DMS114 treated with DMSO at 0.1 percent for 48 hours (cell line): ENCODE data around the gene ARHGAP28.

Experiments used
- DNase-seq: peaks from one replicate; lab custom pipeline; 2025; ENCODE audit not compliant: unreplicated experiment; lab: John Stamatoyannopoulos, UW

ARHGAP28 gene, protein sequence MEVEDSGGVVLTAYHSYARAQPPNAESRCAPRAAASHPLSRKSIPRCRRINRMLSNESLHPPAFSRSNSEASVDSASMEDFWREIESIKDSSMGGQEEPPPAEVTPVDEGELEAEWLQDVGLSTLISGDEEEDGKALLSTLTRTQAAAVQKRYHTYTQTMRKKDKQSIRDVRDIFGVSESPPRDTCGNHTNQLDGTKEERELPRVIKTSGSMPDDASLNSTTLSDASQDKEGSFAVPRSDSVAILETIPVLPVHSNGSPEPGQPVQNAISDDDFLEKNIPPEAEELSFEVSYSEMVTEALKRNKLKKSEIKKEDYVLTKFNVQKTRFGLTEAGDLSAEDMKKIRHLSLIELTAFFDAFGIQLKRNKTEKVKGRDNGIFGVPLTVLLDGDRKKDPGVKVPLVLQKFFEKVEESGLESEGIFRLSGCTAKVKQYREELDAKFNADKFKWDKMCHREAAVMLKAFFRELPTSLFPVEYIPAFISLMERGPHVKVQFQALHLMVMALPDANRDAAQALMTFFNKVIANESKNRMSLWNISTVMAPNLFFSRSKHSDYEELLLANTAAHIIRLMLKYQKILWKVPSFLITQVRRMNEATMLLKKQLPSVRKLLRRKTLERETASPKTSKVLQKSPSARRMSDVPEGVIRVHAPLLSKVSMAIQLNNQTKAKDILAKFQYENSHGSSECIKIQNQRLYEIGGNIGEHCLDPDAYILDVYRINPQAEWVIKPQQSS

GRCh38 chr18:6729247-6730091 lies at the start of gene ARHGAP28:
Gene ARHGAP28 (plus strand): TSS chr18:6729716. CDS start chr18:6729822, 106 bp downstream.
- DNase-seq = peak; percentile 86

DNA sequence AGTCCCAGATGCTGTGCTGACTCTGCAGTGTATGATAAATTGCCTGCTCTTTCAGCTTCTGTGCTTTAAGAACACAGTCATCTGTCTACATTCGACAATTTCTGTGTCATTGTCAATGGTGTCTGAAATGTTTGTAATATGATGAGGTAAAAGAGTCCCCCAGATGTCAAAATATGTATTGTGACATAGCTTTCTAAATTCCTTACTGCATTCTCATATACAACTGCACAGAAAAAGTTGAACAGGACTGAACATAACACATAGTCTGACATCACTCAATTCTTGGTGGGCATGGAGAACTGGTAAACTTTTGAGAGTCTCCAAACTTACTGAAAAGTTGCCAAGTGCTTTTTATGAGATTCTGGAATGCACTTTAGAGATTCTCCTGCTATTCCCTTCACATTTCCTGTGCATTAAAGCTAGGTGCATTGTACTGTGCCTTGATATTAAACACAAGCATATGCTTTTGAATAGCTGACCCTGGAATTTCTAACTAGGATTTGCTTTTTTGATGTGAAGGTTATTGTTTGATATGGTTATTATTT lies 48.1 kb upstream of the ARHGAP28 start:
- no peak for DNase-seq

- no peak for DNase-seq
Measured at GRCh38 chr18:6682437-6683111, 46.9 kb upstream of the ARHGAP28 start.

DNA sequence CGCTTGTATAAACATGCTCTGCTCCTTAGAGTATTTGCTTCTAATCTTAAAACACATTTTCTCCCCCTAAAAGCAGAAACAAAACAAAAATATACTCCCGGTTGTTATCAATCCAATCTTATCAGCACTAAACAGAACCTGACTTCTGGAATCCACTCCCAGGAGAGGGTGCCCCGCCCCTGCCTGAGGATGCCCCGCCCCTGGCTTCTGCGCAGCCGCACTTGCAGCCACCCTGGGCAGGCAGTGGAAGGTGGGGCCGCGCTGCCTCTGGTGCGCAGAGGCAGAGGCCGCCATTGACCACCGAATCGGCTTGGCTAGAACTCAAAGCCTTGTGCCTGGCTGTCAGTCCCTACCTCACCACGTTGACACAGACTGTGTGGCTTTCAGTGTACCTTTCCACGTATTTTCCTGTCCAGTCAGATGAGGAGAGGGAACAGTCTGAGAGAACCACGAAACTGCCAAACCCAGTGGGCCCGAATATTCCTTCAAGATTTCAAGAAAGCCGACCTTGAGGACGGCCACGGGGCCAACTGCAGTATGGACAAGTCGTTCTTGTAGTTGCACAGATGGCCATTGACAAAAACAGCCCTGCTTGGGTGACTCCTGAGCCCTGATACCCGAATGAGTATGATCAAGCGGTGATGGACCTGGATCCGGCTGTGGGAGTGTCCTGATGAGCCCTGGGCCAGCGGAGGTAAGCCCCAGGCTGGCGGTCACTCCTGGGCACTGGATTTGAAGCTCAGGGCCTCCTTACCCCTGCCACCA lies 46.2 kb upstream of the ARHGAP28 start:
- peak; percentile 52 for DNase-seq

GRCh38 chr18:6687676-6688075 lies 41.8 kb upstream of the ARHGAP28 start:
- no peak for DNase-seq

DNA sequence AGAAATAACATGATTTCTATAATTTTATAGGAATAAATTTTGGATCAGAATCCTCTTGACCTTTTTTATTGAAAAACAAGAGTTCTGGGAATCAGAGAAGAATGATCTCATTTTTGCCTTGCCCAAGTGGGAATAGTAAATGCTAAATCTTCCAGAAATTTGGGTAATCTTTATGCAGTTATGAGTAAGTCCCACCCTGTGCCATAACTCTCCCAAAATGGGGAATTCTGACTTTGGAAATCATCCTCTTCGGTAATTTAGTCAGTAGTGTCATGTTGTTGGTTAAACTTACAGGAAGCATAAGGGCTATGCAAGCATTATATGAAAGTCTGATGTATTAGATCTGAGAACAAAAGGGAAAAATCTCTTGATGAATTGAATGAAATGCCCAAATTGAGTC lies 20.6 kb upstream of the ARHGAP28 start:
- no peak for DNase-seq

- no peak for DNase-seq
Measured at GRCh38 chr18:6711467-6711866, 18.0 kb upstream of the ARHGAP28 start.

- DNase-seq = no peak
Measured at GRCh38 chr18:6712401-6712800, 17.1 kb upstream of the ARHGAP28 start.

GRCh38 chr18:6714010-6714409 lies 15.5 kb upstream of the ARHGAP28 start:
- no peak for DNase-seq

GRCh38 chr18:6718267-6718666 lies 11.2 kb upstream of the ARHGAP28 start:
- no peak for DNase-seq

DNA sequence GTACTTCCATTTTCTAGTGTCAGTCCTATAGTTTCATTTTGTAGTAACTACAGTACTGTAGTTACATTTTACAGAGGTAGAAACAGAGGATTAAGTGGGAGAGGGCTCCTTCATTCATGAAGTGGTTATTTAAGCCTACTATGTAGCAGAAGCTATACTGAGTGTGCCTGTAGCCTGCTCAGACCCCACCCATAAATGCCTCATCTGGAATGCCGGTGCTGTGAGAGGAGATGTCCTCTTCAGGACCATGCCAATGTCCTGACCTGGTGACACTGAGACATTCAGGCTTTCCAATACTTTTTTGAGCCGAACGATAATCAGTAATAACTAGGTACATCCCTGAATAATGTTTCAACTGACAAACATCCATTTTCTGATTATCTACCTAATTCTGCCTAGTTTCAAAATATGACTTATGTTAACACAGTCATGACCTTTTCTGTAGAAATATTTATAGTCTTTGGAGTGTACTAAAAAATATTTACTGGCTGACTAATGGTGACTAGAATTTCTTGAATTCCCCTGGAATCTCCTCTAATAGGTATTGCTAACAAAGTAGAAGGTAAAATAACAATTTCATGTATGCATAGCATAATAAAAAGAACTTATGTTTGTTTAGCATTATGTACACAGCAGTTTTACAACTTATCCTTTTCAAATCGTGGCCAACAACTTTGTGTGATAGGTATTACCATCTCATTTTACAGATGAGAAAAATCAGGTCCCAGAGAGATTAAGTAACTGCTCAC lies 10.2 kb upstream of the ARHGAP28 start:
- DNase-seq = no peak

- DNase-seq = no peak
Measured at GRCh38 chr18:6719910-6720683, 9.4 kb upstream of the ARHGAP28 start.

GRCh38 chr18:6721755-6722154 lies 7.8 kb upstream of the ARHGAP28 start:
- no peak for DNase-seq

GRCh38 chr18:6722690-6723089 lies 6.8 kb upstream of the ARHGAP28 start:
- no peak for DNase-seq

DNA sequence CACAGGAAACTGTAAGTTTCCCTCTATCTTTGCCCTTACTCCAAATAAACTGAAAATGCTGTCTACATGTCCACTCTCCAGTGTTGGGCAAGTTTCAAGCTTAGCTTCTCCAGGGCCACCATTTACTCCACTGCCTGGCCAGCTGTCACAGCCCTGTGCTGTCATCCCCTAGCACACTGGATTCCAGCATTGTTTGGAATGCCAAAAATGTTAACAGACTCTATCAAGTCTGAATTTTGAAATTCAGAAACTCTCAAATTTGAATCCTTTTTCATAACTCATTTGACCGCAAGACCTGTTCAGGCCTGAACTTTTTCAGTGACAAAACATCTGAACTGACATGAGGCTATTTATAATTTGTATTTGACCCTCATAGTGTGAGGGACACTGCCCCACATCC lies 5.2 kb upstream of the ARHGAP28 start:
- DNase-seq = no peak

- no peak for DNase-seq
Measured at GRCh38 chr18:6728331-6728730, 1.2 kb upstream of the ARHGAP28 start.

DNA sequence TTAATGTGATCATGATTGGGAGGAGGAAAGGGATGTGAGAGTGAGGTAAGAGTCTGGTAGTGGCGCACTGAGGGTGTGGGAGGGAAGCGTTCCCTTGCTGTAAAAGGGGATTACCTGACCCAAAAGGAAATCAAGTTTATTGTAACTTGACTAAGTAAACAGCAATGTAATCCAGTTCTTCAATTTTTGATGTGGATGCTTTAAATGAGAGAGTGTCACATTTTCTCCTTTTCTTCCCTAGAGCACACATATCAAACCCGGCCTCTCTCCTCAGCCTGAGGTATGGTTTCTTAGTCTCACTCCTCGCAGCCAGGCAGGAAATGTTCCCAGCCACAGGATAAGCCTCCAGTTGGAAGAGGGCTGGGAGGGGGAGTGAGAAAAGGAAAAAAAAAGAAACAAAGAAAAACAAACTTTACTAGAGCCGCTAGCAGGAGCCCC lies 688 bp upstream of the ARHGAP28 start:
- no peak for DNase-seq
